ENCODE data around the gene PCNA.
"Not testable (repeated sequence)": the region's sequence is repeated elsewhere in the genome, so short reads cannot be mapped to it uniquely, and the experiment has no call there.

PCNA gene

DNA sequence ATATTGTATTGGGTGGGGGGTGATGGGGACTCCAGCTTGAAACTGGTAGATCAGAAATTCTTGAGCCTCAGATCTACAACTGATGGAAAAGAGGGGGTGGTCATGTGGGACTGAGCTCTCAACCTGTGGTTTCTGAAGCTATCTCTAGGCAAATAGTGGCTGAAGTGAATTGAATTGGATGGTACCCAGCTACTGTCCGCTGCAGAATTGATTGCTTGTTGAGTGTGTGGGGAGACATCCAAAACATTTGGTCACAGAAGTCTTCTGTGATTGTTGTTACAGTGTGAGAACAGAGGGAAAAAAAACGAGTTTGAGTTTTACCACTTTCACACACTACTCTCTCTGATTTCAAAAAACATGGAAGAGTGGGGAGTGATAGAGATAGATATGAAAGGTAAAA is 21.9 kb upstream of the PCNA start:
- DNase-seq (ENCODE audit: low spot score) = no peak

- no peak for DNase-seq (ENCODE audit: low spot score)
These were observed 20.4 kb upstream of the PCNA start for GRCh38 chr20:5140195-5140594.

- no peak for DNase-seq (ENCODE audit: low spot score)
These were observed 16.3 kb upstream of the PCNA start for GRCh38 chr20:5136096-5136495.

DNA sequence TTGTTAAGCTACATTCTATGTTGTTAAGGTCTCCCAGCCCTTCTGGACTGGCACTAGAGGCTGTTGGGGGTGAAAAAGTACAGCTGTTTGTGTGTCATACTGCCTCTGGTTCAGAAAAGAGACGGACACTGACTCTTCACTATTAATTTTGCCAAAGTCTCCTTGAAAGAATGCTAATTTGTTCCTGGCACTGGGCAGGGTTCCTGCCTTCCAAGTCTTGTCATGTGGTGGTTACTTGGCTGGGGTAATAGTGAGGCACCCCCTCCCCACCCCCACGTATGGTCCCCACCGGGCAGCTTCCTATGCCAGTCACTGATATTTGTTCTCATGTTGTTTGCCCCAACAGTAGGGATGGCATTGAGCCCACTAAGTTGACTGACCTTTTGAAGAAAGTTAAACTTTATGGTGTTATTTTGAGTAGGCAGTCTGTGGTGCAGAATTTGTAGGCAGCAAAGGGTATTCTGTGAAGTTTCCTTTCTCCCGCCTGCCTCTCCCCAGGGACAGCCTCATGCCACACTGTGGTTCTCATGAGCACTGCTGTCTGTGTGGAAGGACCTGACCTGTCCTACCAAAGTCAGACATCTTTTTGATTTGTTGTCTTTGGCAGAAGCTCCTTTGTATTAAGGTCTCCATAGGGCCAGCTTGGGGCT is 15.7 kb upstream of the PCNA start:
- no peak for DNase-seq (ENCODE audit: low spot score)

DNA sequence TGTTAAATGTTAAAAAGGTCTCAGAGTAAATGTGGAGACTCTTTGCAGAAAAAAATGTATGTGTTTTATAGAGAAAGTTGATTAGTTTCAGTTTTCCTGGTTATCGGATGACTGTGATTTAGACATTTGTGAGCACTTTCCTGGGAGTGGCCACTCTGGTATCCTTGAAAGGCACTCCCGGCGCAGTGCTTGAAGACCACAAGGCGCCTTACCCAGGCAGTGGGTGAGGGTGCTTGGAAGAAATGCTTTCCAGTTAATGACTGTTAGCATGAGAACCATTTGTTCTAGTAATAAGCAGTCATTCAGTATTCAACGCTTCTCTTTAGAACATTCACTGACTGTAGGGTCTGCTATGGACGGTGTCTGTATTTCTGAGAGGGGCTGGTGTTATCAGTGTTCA is 14.2 kb upstream of the PCNA start:
- DNase-seq (ENCODE audit: low spot score) = no peak

DNA sequence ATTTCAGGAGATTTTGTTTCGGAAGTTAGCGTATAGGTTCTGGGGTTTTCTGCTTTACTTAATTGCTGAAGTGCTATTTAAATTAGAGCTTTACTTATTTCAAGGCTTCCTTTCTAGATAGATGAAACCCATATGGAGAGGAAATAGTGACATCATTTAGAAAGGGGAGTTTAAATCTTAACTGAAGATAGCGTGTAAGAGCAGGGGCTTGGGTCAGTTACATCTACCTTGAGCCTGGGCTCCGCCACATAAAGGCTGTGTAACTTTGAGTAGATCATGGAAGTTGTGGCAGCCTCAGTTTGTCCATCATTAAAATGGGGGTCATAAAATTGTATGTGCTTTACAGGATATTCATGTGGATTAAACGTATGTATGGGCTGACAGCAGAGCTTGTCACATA is 11.7 kb upstream of the PCNA start:
- DNase-seq (ENCODE audit: low spot score) = no peak

- no peak for DNase-seq (ENCODE audit: low spot score)
These were observed 9.1 kb upstream of the PCNA start for GRCh38 chr20:5128886-5129285.

DNA sequence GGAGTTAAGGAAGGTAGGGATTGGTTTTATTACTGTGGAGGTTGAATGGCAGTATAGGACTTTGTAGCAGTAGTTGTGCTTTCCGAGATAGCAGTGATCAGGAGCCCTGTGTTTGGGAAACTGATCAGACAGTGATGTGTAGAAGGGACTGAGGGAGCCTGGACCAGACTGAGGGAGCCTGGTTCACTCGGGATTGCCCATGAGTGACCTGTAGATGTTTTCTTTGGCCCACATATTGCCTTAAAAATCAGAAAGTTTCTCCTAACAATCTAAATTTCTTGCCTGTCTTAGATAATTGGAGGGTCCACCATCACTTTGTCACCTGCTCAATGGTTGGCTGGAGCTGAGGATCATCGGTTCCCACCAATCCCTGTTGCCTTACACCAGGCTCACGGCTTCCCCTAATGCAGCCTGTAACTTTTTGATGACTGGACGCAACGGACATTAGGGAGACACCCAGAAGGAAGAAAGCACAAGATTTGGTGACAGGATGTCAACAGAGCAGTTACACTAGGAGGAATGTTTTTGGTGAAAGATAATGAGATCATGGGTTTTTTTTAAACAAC is 8.2 kb upstream of the PCNA start:
- no peak for DNase-seq (ENCODE audit: low spot score)

DNA sequence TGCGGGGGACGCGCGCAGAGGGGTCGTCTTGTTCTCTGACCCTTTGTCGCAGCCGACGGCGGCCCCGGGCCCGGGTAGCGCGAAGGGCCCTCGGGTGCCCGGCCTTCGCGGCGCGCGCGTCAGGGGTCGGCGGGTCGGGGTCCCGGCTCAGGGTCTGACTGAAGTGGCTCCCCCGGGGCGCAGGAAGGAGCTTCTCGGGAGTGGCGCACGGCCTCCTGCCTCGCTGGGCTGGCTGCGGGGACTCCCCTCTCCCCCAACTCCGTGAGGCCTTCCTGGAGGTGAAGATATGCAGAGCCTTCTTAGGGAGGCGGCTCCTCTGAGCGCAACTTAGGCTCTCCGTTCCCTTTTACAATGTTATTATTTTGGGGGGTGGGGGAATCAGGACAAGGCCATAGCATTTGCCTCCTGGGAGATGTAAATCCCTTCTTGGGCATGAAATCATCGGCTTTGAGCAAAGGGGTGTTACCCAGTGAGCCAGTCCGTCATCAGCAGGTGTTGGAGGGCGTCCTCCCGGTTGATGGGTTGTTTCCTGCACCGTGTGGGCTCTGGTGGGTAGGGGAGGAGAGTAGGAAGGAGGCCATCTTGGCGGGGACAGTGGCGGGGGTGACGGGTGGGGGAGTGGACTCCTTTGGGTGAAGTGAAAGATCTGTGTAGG is 7.6 kb upstream of the PCNA start:
- peak; percentile 68 for DNase-seq (ENCODE audit: low spot score)

DNA sequence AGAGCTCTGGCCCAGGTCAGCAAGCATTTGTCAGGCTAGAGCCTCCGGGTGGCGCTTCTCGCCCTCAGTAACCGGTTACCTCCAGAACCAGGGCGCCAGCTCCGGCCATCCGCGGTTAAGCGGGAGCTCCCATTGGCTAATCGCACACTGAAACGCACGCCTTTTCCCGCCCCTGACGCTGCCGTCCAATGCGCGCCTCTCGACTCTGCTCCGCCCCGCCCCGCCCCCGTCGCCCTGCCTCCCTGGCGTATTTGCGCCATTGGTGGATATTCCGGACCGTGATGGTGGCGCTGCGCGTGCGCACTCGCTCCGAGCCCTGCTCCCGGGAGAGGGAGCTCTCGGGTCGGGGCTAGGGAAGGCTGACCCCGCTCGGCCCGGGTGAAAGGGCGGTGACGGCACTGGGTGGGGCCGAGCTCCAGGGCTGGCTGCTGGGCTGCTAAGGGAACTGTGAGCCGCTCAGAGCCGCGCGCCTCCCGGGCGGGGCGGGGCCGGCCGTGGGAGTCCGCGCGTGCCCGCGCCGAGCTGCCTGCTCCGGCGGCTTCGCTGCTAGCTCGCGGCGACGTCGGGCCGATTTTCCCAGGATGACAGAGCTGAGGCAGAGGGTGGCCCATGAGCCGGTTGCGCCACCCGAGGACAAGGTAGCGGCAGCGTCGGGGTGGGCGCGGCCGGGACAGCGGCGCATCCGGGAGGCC is 6.9 kb upstream of the PCNA start, which contains the start of gene CDS2:
CDS2 (plus strand) TSS at position 497 of the 692 bp plus-strand sequence; CDS start at position 582, 85 bp downstream.
- DNase-seq (ENCODE audit: low spot score) = peak; percentile 100

DNA sequence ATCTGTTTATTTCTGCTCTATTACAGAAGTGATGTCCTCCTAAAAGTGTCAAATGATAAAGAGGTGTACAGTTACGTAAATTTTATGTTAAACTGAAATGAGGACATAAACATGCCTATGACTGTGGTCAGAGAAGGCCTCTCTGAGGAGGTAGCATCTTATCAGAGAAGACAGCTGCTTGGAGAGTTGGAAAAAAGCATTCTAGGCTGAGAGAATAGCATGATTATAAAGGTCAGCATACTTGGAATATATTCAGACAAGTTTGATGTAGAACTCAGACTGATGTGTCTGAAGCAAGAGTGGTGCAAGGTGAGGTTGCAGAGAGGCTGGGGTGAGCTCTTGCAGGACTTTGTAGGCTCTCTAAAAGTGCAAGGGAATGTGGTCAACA is 3.1 kb upstream of the PCNA start:
- no peak for DNase-seq (ENCODE audit: low spot score)

DNA sequence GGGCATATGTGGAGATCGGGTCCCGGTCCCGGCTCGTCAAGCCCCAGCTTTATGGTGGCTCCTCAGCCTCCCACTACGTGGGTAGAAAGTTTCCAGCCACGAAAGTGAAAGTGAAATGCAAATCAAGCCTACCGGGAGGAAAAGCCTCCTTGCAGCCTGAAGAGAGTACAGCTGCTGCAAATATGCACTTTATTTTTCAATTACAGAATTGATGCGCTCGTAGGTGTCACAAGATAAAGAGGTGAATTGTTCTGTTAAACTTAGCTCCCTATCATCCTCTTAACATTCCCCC is 373 bp upstream of the PCNA start:
- no peak for DNase-seq (ENCODE audit: low spot score)

GRCh38 chr20:5119143-5119434 is 669 bp downstream of the PCNA start:
- DNase-seq (ENCODE audit: low spot score) = no peak

DNA sequence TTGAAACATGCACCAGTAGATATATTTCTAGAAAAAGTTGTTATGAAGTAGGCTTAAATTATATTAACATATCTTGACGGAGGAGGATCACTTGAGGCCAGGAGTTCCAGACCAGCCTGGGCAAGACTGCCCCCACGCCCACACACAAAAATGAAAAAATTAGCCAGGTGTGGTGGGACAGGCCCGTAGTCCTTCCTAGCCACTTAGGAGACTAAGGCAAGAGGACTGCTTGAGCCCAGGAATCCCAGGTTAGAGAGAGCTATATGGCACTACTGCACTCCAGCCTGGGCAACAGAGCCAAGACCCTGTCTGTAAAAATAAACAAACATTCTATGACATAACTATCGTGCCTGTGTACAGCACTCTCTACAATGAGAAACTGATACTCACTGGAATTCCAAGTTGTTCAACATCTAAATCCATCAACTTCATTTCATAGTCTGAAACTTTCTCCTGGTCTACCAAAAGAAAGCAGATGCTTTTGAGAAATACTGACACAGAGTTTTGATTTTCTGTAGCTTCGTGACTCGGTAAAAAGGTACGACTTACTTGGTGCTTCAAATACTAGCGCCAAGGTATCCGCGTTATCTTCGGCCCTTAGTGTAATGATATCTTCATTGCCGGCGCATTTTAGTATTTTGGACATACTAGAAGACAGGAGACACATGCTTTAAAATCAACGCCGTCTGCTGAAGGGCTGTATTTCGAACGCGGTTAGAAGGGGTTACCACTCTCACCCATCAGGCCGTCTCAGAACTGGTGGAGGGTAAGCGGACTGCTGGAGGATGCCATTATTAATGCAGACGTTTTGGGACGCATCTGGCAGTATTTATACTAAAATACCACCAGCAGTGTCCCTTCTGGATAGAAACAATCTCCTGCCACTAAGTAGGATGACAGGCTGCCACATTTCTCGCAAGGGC is 1.3 kb downstream of the PCNA start:
- DNase-seq (ENCODE audit: low spot score) = no peak

GRCh38 chr20:5116875-5117274 is 2.9 kb downstream of the PCNA start:
- no peak for DNase-seq (ENCODE audit: low spot score)

- DNase-seq (ENCODE audit: low spot score) = no peak
These were observed 5.4 kb downstream of the PCNA start for GRCh38 chr20:5114403-5114802.

DNA sequence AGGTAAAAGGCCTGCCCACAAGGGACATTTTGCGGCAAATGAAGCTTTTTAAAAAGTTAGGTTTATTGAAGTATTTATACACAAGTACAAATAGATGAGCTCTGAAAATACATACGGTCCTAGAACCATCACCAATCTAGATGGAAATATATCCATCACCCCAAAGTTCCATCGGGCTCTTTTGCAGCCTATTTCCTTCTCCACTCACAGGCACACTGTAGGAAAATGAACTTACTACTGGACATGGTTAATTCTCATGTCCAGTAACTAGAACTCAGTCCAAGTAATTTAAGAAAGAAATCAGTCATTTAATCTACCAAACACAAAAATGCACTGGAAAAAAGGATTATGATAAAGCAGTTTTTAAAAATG is 6.2 kb downstream of the PCNA start:
- no peak for DNase-seq (ENCODE audit: low spot score)

GRCh38 chr20:5109276-5109675 is 10.5 kb downstream of the PCNA start:
- no peak for DNase-seq (ENCODE audit: low spot score)

GRCh38 chr20:5104479-5104878 is 15.3 kb downstream of the PCNA start:
- DNase-seq (ENCODE audit: low spot score) = no peak

- DNase-seq (ENCODE audit: low spot score) = peak; percentile 68
These were observed 18.9 kb downstream of the PCNA start for GRCh38 chr20:5100684-5101347.

GRCh38 chr20:5099909-5100308 is 19.8 kb downstream of the PCNA start:
- DNase-seq (ENCODE audit: low spot score) = not testable (repeated sequence)

DNA sequence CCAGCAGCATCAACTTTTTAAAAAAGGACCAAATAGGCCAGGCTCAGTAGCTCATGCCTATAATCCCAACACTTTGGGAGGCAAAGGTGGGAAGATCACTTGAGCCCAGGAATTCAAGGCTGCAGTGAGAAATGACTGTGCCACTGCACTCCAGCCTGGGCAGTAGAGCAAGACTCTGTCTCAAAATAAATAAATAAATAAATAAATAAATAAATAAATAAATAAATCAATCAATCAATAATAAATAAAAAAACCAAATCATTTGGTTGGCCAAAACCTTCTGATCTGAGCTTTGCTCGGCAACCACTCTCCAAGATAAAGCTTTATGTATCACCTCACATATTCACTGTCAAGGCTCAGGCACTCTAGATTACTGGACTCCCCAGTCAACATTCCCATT is 20.7 kb downstream of the PCNA start:
- not testable (repeated sequence) for DNase-seq (ENCODE audit: low spot score)
